WTC11 (cell line): Measurements from ENCODE around the gene ISOC2. TPM values are rescaled to one million over a fixed set of nuclear protein-coding genes. Genes with fewer than 3 reads are reported as not detected.

Experiments used
- ATAC-seq: fragments of 200-7000 bp; cut with Tn5 transposase; 2 replicates; pipeline ENCODE4 v1.10.0; 2021; ENCODE audit warnings: mild to moderate bottlenecking, moderate library complexity
- CTCF ChIA-PET: fragments of 300-600 bp; sonication (Branson Sonifier 250); formaldehyde crosslinking; loops from one replicate; lab custom pipeline; 2021; ENCODE audit warnings: antibody characterized with exemption; lab: Charles Lee
- POLR2A ChIA-PET: fragments of 350-600 bp; sonication (Branson Sonifier 250); formaldehyde crosslinking; loops from one replicate; lab custom pipeline; 2021; ENCODE audit warnings: antibody characterized with exemption; lab: Charles Lee
- DNase-seq: peaks from one replicate; pipeline ENCODE4 v3.0.0; 2021; ENCODE audit warnings: low spot score
- H3K27ac Mint-ChIP-seq: 2 replicates; pipeline ENCODE4 v1.8.0; 2021; ENCODE audit warnings: mixed read lengths
- H3K27me3 Mint-ChIP-seq: 2 replicates; pipeline ENCODE4 v1.8.0; 2021; ENCODE audit warnings: low read depth, mild to moderate bottlenecking, moderate library complexity, mixed read lengths
- H3K36me3 Mint-ChIP-seq: 2 replicates; pipeline ENCODE4 v1.8.0; 2021; ENCODE audit warnings: mixed read lengths
- H3K4me1 Mint-ChIP-seq: 2 replicates; pipeline ENCODE4 v1.8.0; 2022; ENCODE audit warnings: mixed read lengths
- H3K4me3 Mint-ChIP-seq: 2 replicates; pipeline ENCODE4 v1.8.0; 2021; ENCODE audit warnings: mild to moderate bottlenecking, moderate library complexity, mixed read lengths
- H3K9me3 Mint-ChIP-seq: 2 replicates; pipeline ENCODE4 v1.8.0; 2021; ENCODE audit warnings: mixed read lengths
- ARID4B ChIP-seq: sonication (generic); formaldehyde crosslinking; IDR thresholded peaks from 2 replicates; pipeline ENCODE4 v1.8.0; 2023; ENCODE audit warnings: missing genetic modification reagents, mild to moderate bottlenecking, borderline replicate concordance
- E2F5 ChIP-seq: sonication (generic); formaldehyde crosslinking; IDR thresholded peaks from 2 replicates; pipeline ENCODE4 v1.8.1; 2022; ENCODE audit warnings: mild to moderate bottlenecking, moderate library complexity, missing genetic modification reagents
- EMX1 ChIP-seq: fragments of 250-450 bp; sonication (Bioruptor Pico); IDR thresholded peaks from 2 replicates; pipeline ENCODE4 v1.8.0; 2021; ENCODE audit warnings: mild to moderate bottlenecking
- FOXP1 ChIP-seq: sonication (generic); formaldehyde crosslinking; IDR thresholded peaks from 2 replicates; pipeline ENCODE4 v1.8.0; 2022; ENCODE audit warnings: missing genetic modification reagents, mild to moderate bottlenecking, moderate library complexity, borderline replicate concordance
- IRF2 ChIP-seq: sonication (generic); formaldehyde crosslinking; IDR thresholded peaks from 2 replicates; pipeline ENCODE4 v1.8.0; 2022; ENCODE audit warnings: low read depth, missing genetic modification reagents, borderline replicate concordance
- JUN ChIP-seq: sonication (generic); formaldehyde crosslinking; IDR thresholded peaks from 2 replicates; pipeline ENCODE4 v1.8.0; 2023; ENCODE audit warnings: mild to moderate bottlenecking, missing genetic modification reagents
- NFYB ChIP-seq: sonication (generic); formaldehyde crosslinking; conservative IDR thresholded peaks from 2 replicates; pipeline ENCODE4 v1.8.0; 2022; ENCODE audit warnings: low read depth, missing genetic modification reagents
- PRRX2 ChIP-seq: fragments of 250-450 bp; sonication (Bioruptor Pico); IDR thresholded peaks from 2 replicates; pipeline ENCODE4 v1.8.0; 2021; ENCODE audit warnings: mild to moderate bottlenecking
- STAT6 ChIP-seq: sonication (generic); formaldehyde crosslinking; conservative IDR thresholded peaks from 2 replicates; pipeline ENCODE4 v1.8.1; 2023; ENCODE audit warnings: mild to moderate bottlenecking, low read depth, missing genetic modification reagents, moderate library complexity
- TEAD1 ChIP-seq: sonication (generic); formaldehyde crosslinking; IDR thresholded peaks from 2 replicates; pipeline ENCODE4 v1.8.0; 2022; ENCODE audit warnings: mild to moderate bottlenecking, missing genetic modification reagents
- ZBTB21 ChIP-seq: sonication (generic); formaldehyde crosslinking; IDR thresholded peaks from 2 replicates; pipeline ENCODE4 v1.8.1; 2023; ENCODE audit warnings: mild to moderate bottlenecking, missing genetic modification reagents, borderline replicate concordance
- ZNF138 ChIP-seq: sonication (generic); formaldehyde crosslinking; conservative IDR thresholded peaks from 2 replicates; pipeline ENCODE4 v1.8.1; 2022; ENCODE audit warnings: mild to moderate bottlenecking, moderate library complexity, missing genetic modification reagents
- ZNF425 ChIP-seq: fragments of 250-450 bp; sonication (Bioruptor Pico); conservative IDR thresholded peaks from 2 replicates; pipeline ENCODE4 v1.9.0; 2021; ENCODE audit warnings: mild to moderate bottlenecking
- total RNA-seq: library from RNA; stranded (reverse); gene quantifications from 3 replicates; pipeline ENCODE4 v1.2.3, GENCODE V29; 2021

The ISOC2 gene
- total RNA-seq, 1 experiment from 2014 or later, result 96.3 TPM

GRCh38 chr19:55452749-55453346, 8.6 kb downstream of the ISOC2 start (continued):
- TF ChIP-seq ARID4B, result no peak
- TF ChIP-seq E2F5, result 0 out of 2 replicates have a peak, but pooled peaks have one; percentile 33
- TF ChIP-seq PRRX2 (CRISPR knock-in tag), result no peak
- TF ChIP-seq IRF2 (CRISPR knock-in tag), result no peak
- peak; percentile 76 for TF ChIP-seq NFYB (CRISPR knock-in tag)

GRCh38 chr19:55451965-55452748, 9.3 kb downstream of the ISOC2 start:
- POLR2A ChIA-PET, result interaction anchor here (1.3 to 1.6 kb wide), 2 partner anchors 8 to 24 kb away, joined by 4 to 6 read pairs; partner anchors contain the start of gene ZNF628
- Mint-ChIP-seq H3K36me3 (peaks cover 12% of the 10 kb centered on the region), H3K4me1 (peaks cover 6% of the 10 kb centered on the region; the same call in 1 of the 2 replicates), H3K27me3 (peaks cover 32% of the 10 kb centered on the region), H3K4me3 (peak overlapping the region; percentile 74), H3K9me3 (no peaks in the 10 kb centered on the region)
- ATAC-seq (no peak), DNase-seq (no peak)
- CTCF ChIA-PET, result interaction anchor here (0.6 to 3.0 kb wide), 16 partner anchors 8 to 219 kb away, joined by 3 to 18 read pairs (median 4); partner anchors contain the start of genes ISOC2, ZNF628 and ZNF865
- TF ChIP-seq ZBTB21 (no peak), FOXP1 (CRISPR knock-in tag) (0 out of 2 replicates have a peak, but pooled peaks have one; percentile 44), EMX1 (CRISPR knock-in tag) (peak; percentile 86; the same call in 1 of the 2 replicates)
- TF ChIP-seq, all 79 proteins: peak for 2
- no peak overlapping the region for H3K27ac Mint-ChIP-seq

- POLR2A ChIA-PET, result interaction anchor here (0.6 kb wide), 1 partner anchor 304 kb away, joined by 4 read pairs; no protein-coding TSS in a partner anchor
- no peak for DNase-seq
- H3K4me1 Mint-ChIP-seq, result peaks cover 6% of the 10 kb centered on the region; the same call in 1 of the 2 replicates
- no peaks in the 10 kb centered on the region for H3K9me3 Mint-ChIP-seq
- H3K27me3 Mint-ChIP-seq, result peaks cover 32% of the 10 kb centered on the region
- H3K36me3 Mint-ChIP-seq, result peaks cover 6% of the 10 kb centered on the region
- CTCF ChIA-PET, result interaction anchor here (0.5 to 3.0 kb wide), 9 partner anchors 14 to 1839 kb away, joined by 3 to 18 read pairs (median 4); no protein-coding TSS in a partner anchor
- peak overlapping the region; percentile 74 for H3K4me3 Mint-ChIP-seq
- TF ChIP-seq JUN, result no peak
- TF ChIP-seq EMX1 (CRISPR knock-in tag), result no peak
- TF ChIP-seq ZNF425 (CRISPR knock-in tag), result no peak
- TF ChIP-seq ZNF138 (CRISPR knock-in tag), result no peak
- no peak for TF ChIP-seq TEAD1 (CRISPR knock-in tag)
- no peak for TF ChIP-seq STAT6 (CRISPR knock-in tag)
- TF ChIP-seq, all 79 proteins: peak for 0
- no peak overlapping the region for H3K27ac Mint-ChIP-seq
- ATAC-seq, result peak; percentile 16
These were observed 10.1 kb downstream of the ISOC2 start for GRCh38 chr19:55451163-55451964.
